Right lobe of liver (tissue), 4 donors: ENCODE measurements around the gene TUBA1A.
"Not testable (repeated sequence)": the region's sequence is repeated elsewhere in the genome, so short reads cannot be mapped to it uniquely, and the experiment has no call there.

Experiments used
- POLR2A ChIP-seq: fragments of 450-650 bp; IDR thresholded peaks from one replicate; pipeline ENCODE4 v1.6.1; 2017; ENCODE audit warnings: antibody characterized with exemption, mild to moderate bottlenecking
- TF ChIP-seq, protein P1 (sequence below), 4 donors: fragments of 200-600 bp in 3 of 4; fragments of 450-650 bp in 1 of 4; IDR thresholded peaks; one replicate each; pipeline versions ENCODE4 v1.5.1 to v1.8.0; 2016 to 2022; ENCODE audit warnings: antibody characterized with exemption in 4 of 4, mild to moderate bottlenecking in 2 of 4
- donor health status: DM: no; HTN: no; CAD: no.
- donor health status: DM: no; HTN: no; CAD: no.
- donor health status: DM: no; HTN: yes; CAD: no.

DNA sequence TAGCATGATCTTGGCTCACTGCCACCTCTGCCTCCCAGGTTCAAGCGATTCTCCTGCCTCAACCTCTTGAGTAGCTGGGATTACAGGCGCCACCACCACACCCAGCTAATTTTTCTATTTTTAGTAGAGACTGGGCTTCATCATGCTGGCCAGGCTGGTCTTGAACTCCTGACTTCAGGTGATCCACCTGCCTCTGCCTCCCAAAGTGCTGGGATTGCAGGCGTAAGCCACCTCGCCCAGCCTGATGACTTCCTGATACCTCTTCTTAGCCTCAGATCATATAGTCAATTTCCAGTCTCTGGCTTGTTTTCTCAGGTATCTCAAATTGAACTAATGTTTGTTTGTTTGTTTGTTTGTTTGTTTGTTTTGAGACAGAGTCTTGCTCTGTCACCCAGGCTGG, 4.9 kb upstream of the TUBA1A start:
- TF ChIP-seq, protein P1, sequence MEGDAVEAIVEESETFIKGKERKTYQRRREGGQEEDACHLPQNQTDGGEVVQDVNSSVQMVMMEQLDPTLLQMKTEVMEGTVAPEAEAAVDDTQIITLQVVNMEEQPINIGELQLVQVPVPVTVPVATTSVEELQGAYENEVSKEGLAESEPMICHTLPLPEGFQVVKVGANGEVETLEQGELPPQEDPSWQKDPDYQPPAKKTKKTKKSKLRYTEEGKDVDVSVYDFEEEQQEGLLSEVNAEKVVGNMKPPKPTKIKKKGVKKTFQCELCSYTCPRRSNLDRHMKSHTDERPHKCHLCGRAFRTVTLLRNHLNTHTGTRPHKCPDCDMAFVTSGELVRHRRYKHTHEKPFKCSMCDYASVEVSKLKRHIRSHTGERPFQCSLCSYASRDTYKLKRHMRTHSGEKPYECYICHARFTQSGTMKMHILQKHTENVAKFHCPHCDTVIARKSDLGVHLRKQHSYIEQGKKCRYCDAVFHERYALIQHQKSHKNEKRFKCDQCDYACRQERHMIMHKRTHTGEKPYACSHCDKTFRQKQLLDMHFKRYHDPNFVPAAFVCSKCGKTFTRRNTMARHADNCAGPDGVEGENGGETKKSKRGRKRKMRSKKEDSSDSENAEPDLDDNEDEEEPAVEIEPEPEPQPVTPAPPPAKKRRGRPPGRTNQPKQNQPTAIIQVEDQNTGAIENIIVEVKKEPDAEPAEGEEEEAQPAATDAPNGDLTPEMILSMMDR (IDR thresholded peaks at IDR 0.05): not testable (repeated sequence)
- not testable (repeated sequence) for TF ChIP-seq POLR2A
